Upper lobe of right lung (tissue), 1 donor: Measurements from ENCODE around the gene BNC2. TPM values are rescaled to one million over a fixed set of nuclear protein-coding genes. Genes with fewer than 3 reads are reported as not detected.

Source experiments
- ATAC-seq: fragments of 200-7000 bp; cut with Tn5 transposase; one replicate; pipeline ENCODE4 v1.9.1; 2020; ENCODE audit warnings: mild to moderate bottlenecking, moderate library complexity
- DNase-seq: peaks from one replicate; pipeline ENCODE4 v3.0.0-alpha.2; 2020
- H3K27ac ChIP-seq: fragments of 200-600 bp; one replicate; pipeline ENCODE4 v1.8.0; 2022
- H3K27me3 ChIP-seq: fragments of 200-600 bp; one replicate; pipeline ENCODE4 v1.8.0; 2022; ENCODE audit warnings: mild to moderate bottlenecking
- H3K36me3 ChIP-seq: fragments of 200-600 bp; one replicate; pipeline ENCODE4 v1.8.0; 2022
- H3K4me1 ChIP-seq: fragments of 200-600 bp; one replicate; pipeline ENCODE4 v1.8.0; 2022
- H3K4me3 ChIP-seq: fragments of 200-600 bp; one replicate; pipeline ENCODE4 v1.8.0; 2022; ENCODE audit warnings: mild to moderate bottlenecking
- H3K9me3 ChIP-seq: fragments of 200-600 bp; one replicate; pipeline ENCODE4 v1.8.0; 2022
- CTCF ChIP-seq: fragments of 200-600 bp; IDR thresholded peaks from one replicate; pipeline ENCODE4 v1.8.0; 2022; ENCODE audit warnings: antibody characterized with exemption
- intact Hi-C: fragments of 100-400 bp; cut with DNase I; formaldehyde crosslinking; loops from one replicate; pipeline ENCODE4 v1.11.0; 2022
- total RNA-seq: library from RNA; stranded (reverse); fragmentation: NEBNext Ultra II Directional; extraction: Animal tissue kit (Norgen Biotek cat#: 25700); gene quantifications from one replicate; pipeline ENCODE4 v1.2.1, GENCODE V29; 2021
- donor health status: DM: no; HTN: yes; CAD: no; lungs with severe emphysema.

The BNC2 gene
- total RNA-seq, 1 donor from 2014 or later = 18.1 TPM

GRCh38 chr9:16422114-16422513 is 448.4 kb downstream of the BNC2 start:
- Histone ChIP-seq H3K9me3 (no peaks in the 10 kb centered on the region), H3K36me3 (no peaks in the 10 kb centered on the region), H3K27me3 (no peaks in the 10 kb centered on the region), H3K4me3 (no peak overlapping the region), H3K4me1 (no peaks in the 10 kb centered on the region), H3K27ac (no peak overlapping the region)
- ATAC-seq (no peak), DNase-seq (no peak)
- intact Hi-C loops = no loop called here
- no peak for TF ChIP-seq CTCF

GRCh38 chr9:16421532-16421931 is 448.9 kb downstream of the BNC2 start:
- ATAC-seq = peak; percentile 60

GRCh38 chr9:16419124-16419523 is 451.3 kb downstream of the BNC2 start:
- ATAC-seq = no peak
- no peak for DNase-seq
- Histone ChIP-seq H3K36me3 (no peaks in the 10 kb centered on the region), H3K4me1 (no peaks in the 10 kb centered on the region), H3K9me3 (no peaks in the 10 kb centered on the region), H3K27ac (no peak overlapping the region), H3K27me3 (no peaks in the 10 kb centered on the region), H3K4me3 (no peak overlapping the region)
- no peak for TF ChIP-seq CTCF
- intact Hi-C loops = no loop called here

More at GRCh38 chr9:16421532-16421931, 448.9 kb downstream of the BNC2 start:
- no peak for TF ChIP-seq CTCF
- no peak for DNase-seq
- H3K4me3 ChIP-seq = no peak overlapping the region
- H3K4me1 ChIP-seq = no peaks in the 10 kb centered on the region
- H3K27ac ChIP-seq = no peak overlapping the region
- H3K9me3 ChIP-seq = no peaks in the 10 kb centered on the region
- no peaks in the 10 kb centered on the region for H3K36me3 ChIP-seq
- intact Hi-C loops = no loop called here
- H3K27me3 ChIP-seq = no peaks in the 10 kb centered on the region

GRCh38 chr9:16418721-16419120 is 451.7 kb downstream of the BNC2 start:
- no peaks in the 10 kb centered on the region for H3K9me3 ChIP-seq
- no peak overlapping the region for H3K27ac ChIP-seq
- TF ChIP-seq CTCF = no peak
- no peak for ATAC-seq
- H3K27me3 ChIP-seq = no peaks in the 10 kb centered on the region
- DNase-seq = no peak
- intact Hi-C loops = no loop called here
- no peak overlapping the region for H3K4me3 ChIP-seq
- H3K36me3 ChIP-seq = no peaks in the 10 kb centered on the region
- no peaks in the 10 kb centered on the region for H3K4me1 ChIP-seq

GRCh38 chr9:16417749-16418148 is 452.7 kb downstream of the BNC2 start:
- Histone ChIP-seq H3K4me1 (no peaks in the 10 kb centered on the region), H3K36me3 (no peaks in the 10 kb centered on the region), H3K4me3 (no peak overlapping the region), H3K27ac (no peak overlapping the region), H3K27me3 (no peaks in the 10 kb centered on the region), H3K9me3 (no peaks in the 10 kb centered on the region)
- DNase-seq (no peak), ATAC-seq (no peak)
- no peak for TF ChIP-seq CTCF
- intact Hi-C loops = no loop called here

GRCh38 chr9:16417161-16417560 is 453.3 kb downstream of the BNC2 start:
- intact Hi-C loops = no loop called here
- Histone ChIP-seq H3K4me1 (no peaks in the 10 kb centered on the region), H3K36me3 (no peaks in the 10 kb centered on the region), H3K27ac (no peak overlapping the region), H3K27me3 (no peaks in the 10 kb centered on the region), H3K9me3 (no peaks in the 10 kb centered on the region), H3K4me3 (no peak overlapping the region)
- ATAC-seq = no peak
- TF ChIP-seq CTCF = no peak
- DNase-seq = no peak
